NCI-H146 treated with DMSO at 0.1 percent for 48 hours (cell line): ENCODE measurements around the gene IFT80.
"Not testable (repeated sequence)": the region's sequence is repeated elsewhere in the genome, so short reads cannot be mapped to it uniquely, and the experiment has no call there.

Experiments
- DNase-seq: peaks from one replicate; lab custom pipeline; 2025; ENCODE audit not compliant: unreplicated experiment; lab: John Stamatoyannopoulos, UW

Gene IFT80

GRCh38 chr3:160369784-160370183 lies 29.2 kb downstream of the IFT80 start:
- DNase-seq, result no peak

GRCh38 chr3:160368804-160369203 lies 30.2 kb downstream of the IFT80 start:
- no peak for DNase-seq

- no peak for DNase-seq
These were observed 33.0 kb downstream of the IFT80 start for GRCh38 chr3:160365869-160366522.

- DNase-seq, result not testable (repeated sequence)
These were observed 36.1 kb downstream of the IFT80 start for GRCh38 chr3:160362896-160363295.

GRCh38 chr3:160355826-160356225 lies 43.2 kb downstream of the IFT80 start:
- DNase-seq, result no peak

- DNase-seq, result no peak
These were observed 52.5 kb downstream of the IFT80 start for GRCh38 chr3:160346511-160346910.

- peak; percentile 59 for DNase-seq
These were observed 55.9 kb downstream of the IFT80 start for GRCh38 chr3:160343132-160343531.

GRCh38 chr3:160340351-160340750 lies 58.7 kb downstream of the IFT80 start:
- no peak for DNase-seq

GRCh38 chr3:160331127-160331937 lies 67.7 kb downstream of the IFT80 start:
- DNase-seq, result no peak

- DNase-seq, result no peak
These were observed 68.3 kb downstream of the IFT80 start for GRCh38 chr3:160330690-160331089.

GRCh38 chr3:160330109-160330508 lies 68.9 kb downstream of the IFT80 start:
- DNase-seq, result no peak

- DNase-seq, result not testable (repeated sequence)
These were observed 72.7 kb downstream of the IFT80 start for GRCh38 chr3:160326286-160326685.

- not testable (repeated sequence) for DNase-seq
These were observed 77.2 kb downstream of the IFT80 start for GRCh38 chr3:160321821-160322220.

- DNase-seq, result no peak
These were observed 79.7 kb downstream of the IFT80 start for GRCh38 chr3:160319322-160319721.

GRCh38 chr3:160314995-160315394 lies 84.0 kb downstream of the IFT80 start:
- no peak for DNase-seq

GRCh38 chr3:160312014-160312624 lies 86.9 kb downstream of the IFT80 start:
- DNase-seq, result no peak

GRCh38 chr3:160302806-160303205 lies 96.2 kb downstream of the IFT80 start:
- DNase-seq, result no peak

- DNase-seq, result no peak
These were observed 102.4 kb downstream of the IFT80 start for GRCh38 chr3:160296591-160296990.

GRCh38 chr3:160291909-160292299 lies 107.1 kb downstream of the IFT80 start:
- no peak for DNase-seq

GRCh38 chr3:160291290-160291908 lies 107.6 kb downstream of the IFT80 start:
- no peak for DNase-seq

- DNase-seq, result no peak
These were observed 111.4 kb downstream of the IFT80 start for GRCh38 chr3:160287666-160288065.

GRCh38 chr3:160286231-160286630 lies 112.8 kb downstream of the IFT80 start:
- DNase-seq, result no peak
